ENCODE measurements around the gene POU3F2. TPM values are rescaled to one million over a fixed set of nuclear protein-coding genes. Genes with fewer than 3 reads are reported as not detected.
A peak's percentile ranks its signal among the peaks of the same experiment; 100 is the strongest.

POU3F2 gene
- total RNA-seq, 4 donors from 2014 or later = not detected

GRCh38 chr6:98832284-98833056 is 1.9 kb upstream of the POU3F2 start:
- TF ChIP-seq CTCF (IDR thresholded peaks at IDR 0.05) (no peak), POLR2A (IDR thresholded peaks at IDR 0.05) (no peak)
- intact Hi-C loops (cut with DNase I; ENCODE audit: low total_unique reads) = no loop called here
- WGBS, 2 donors = 1 to 2% methylated on average over 59 of the region's 59 CpGs
- DNase-seq (ENCODE audit: low spot score in 2 of 2) = no peak
- peak overlapping the region; percentile 31 for H3K4me3 ChIP-seq (ENCODE audit: low read depth, poor library complexity, severe bottlenecking)

GRCh38 chr6:98833057-98833306 is 1.4 kb upstream of the POU3F2 start:
- no peak for TF ChIP-seq CTCF (IDR thresholded peaks at IDR 0.05)
- TF ChIP-seq POLR2A (IDR thresholded peaks at IDR 0.05) = no peak
- intact Hi-C loops (cut with DNase I; ENCODE audit: low total_unique reads) = no loop called here
- no peak for DNase-seq (ENCODE audit: low spot score in 2 of 2)
- H3K4me3 ChIP-seq (ENCODE audit: low read depth, poor library complexity, severe bottlenecking) = peak overlapping the region; percentile 31
- 1 to 2% methylated on average over 11 to 26 of the region's 26 CpGs for WGBS, 2 donors

GRCh38 chr6:98833307-98834059 is 891 bp upstream of the POU3F2 start:
- 0 to 1% methylated on average over 30 to 38 of the region's 42 CpGs for WGBS, 2 donors
- TF ChIP-seq POLR2A (IDR thresholded peaks at IDR 0.05) (no peak), CTCF (IDR thresholded peaks at IDR 0.05) (no peak)
- peak in 1 of 2 donors; percentile 86 for DNase-seq (ENCODE audit: low spot score in 2 of 2)

GRCh38 chr6:98835149-98836024 is 1.0 kb downstream of the POU3F2 start:
- no peak overlapping the region for H3K4me3 ChIP-seq (ENCODE audit: low read depth, poor library complexity, severe bottlenecking)
- TF ChIP-seq CTCF (IDR thresholded peaks at IDR 0.05) (no peak), POLR2A (IDR thresholded peaks at IDR 0.05) (no peak)
- intact Hi-C loops (cut with DNase I; ENCODE audit: low total_unique reads) = no loop called here
- no peak for DNase-seq (ENCODE audit: low spot score in 2 of 2)
- WGBS, 2 donors = 2 to 3% methylated on average over 30 to 59 of the region's 76 CpGs

More at GRCh38 chr6:98833307-98834059, 891 bp upstream of the POU3F2 start:
- intact Hi-C loops (cut with DNase I; ENCODE audit: low total_unique reads) = no loop called here
- peak overlapping the region; percentile 31 for H3K4me3 ChIP-seq (ENCODE audit: low read depth, poor library complexity, severe bottlenecking)

- DNase-seq (ENCODE audit: low spot score in 2 of 2) = no peak
- no peak overlapping the region for H3K4me3 ChIP-seq (ENCODE audit: low read depth, poor library complexity, severe bottlenecking)
- no peak for TF ChIP-seq POLR2A (IDR thresholded peaks at IDR 0.05)
- no peak for TF ChIP-seq CTCF (IDR thresholded peaks at IDR 0.05)
- 10 to 15% methylated on average over 23 of the region's 23 CpGs for WGBS, 2 donors
- intact Hi-C loops (cut with DNase I; ENCODE audit: low total_unique reads) = no loop called here
Measured at GRCh38 chr6:98836025-98836961, 1.9 kb downstream of the POU3F2 start.
